ENCODE data around the gene PHC1.
"Not testable (repeated sequence)": the region's sequence is repeated elsewhere in the genome, so short reads cannot be mapped to it uniquely, and the experiment has no call there.

Gene PHC1

DNA sequence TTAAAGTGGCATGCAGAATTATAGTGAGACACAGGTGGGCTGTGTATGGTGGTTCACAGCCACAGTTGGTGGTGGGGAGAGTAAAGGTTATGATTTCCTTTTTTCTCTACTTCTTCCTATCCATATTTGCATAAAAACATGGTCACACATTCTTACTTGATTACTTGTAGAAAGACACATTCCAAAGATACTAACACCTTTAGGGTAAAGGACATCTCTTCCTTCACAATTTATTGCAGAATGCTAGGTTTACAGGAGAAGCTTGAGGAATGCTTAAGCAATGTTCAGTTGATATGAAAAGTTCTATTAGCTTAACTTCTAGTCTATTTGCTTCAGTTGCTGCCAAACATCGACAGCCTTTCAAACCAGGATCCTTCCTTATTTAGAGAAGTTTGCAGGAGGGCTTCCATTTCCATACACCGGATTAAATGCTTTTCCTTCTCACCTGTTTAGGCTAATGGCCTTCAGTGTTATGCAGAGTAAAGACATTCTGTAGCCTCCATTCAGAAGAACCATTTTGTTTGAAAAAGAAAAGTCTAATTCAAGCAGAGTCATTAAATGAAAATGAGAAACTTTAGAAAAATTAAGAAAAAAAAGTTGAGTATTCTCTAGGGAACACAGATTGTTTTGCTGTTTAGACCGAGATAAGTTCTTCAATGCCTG, 2.6 kb upstream of the PHC1 start:
- no peak for DNase-seq

- DNase-seq = no peak
Measured at GRCh38 chr12:8912914-8913313, 1.4 kb upstream of the PHC1 start.

DNA sequence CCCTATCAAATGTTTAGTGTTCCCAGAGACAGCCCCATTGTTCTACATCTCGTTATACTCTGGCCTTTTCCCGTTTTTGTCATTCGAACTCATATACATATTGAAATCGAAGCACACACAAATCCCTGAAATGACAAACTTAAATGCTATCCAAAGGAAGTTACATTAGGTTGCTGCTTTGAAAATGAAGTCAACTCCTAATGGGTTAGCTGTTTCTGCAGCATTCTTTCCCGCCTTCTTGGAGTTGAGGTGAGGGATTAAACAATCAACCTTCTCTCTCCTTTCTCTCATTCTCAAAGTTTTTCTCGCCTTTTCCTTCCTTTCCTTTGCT, 642 bp upstream of the PHC1 start:
- peak; percentile 6 for DNase-seq

GRCh38 chr12:8914716-8915526, 612 bp downstream of the PHC1 start:
- DNase-seq = peak; percentile 12

DNA sequence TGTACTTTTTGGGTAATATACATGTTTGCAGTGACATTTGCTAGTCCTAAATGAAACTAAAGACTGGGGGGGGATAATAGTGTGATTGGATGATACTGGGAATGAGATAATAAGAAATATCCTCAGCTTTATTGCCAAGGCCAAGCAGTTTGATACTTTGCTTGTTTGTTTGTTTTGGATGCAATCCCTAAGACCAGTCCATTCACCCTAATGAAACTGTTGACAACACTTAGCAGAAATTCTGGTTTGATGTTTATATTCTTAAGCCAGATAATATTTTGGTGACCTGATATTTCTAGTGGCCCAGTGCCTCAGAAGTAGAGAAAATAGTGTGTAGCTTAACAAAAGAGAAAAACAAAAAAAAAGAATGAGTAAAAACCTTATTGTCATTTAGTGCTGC, 1.8 kb downstream of the PHC1 start:
- DNase-seq = no peak

DNA sequence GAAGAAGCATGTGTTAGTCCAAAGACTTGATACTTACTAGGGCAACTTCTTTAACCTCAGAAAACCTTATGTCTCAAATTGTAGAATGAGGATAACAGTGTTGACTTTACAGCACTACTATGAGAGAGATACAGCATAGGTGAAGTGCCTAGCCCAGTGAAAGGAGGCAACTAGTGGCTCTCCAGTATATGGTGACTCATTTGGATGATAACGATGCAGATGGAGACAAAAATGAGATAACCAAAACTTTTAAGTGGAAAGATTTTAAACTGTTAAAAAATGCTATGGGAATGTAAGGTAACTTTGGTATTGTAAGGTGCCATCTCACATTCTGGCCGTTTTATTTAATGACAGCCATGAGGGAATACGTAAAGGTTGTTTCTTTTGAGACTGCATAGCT, 2.7 kb downstream of the PHC1 start:
- no peak for DNase-seq

DNA sequence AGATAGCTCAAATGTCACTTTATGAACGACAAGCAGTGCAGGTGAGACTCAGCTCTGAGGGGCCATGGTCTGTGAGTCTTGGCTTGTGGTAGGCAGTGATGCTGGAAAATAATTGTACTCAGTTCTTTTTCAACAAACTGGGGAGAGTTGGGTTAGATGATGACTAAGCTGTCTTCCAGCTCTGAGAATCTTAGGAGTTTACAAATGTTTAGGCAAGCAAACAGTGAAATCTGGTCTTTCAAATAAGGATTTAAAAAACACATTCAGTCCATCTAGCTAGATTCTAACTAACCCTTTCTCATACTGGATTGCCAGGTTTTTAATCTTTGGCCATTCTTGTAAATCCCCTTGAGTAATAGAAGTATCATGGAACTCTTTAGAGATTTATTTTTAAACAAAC, 3.4 kb downstream of the PHC1 start:
- no peak for DNase-seq

DNA sequence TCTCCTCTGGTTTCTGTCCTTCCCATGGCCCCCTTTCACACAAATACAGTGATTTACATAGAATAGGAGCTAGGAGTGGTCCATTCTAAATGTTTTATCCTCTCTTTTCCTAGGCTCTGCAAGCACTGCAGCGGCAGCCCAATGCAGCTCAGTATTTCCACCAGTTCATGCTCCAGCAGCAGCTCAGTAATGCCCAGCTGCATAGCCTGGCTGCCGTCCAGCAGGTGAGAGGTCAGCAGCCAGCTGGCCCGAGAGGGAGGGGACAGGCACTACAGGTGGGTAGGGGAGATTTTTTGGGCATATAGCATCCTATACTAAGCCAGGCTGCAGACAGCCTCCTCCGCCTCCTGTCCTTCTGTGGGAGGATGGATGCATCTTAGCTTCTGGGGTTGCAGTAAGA, 5.3 kb downstream of the PHC1 start:
- not testable (repeated sequence) for DNase-seq

DNA sequence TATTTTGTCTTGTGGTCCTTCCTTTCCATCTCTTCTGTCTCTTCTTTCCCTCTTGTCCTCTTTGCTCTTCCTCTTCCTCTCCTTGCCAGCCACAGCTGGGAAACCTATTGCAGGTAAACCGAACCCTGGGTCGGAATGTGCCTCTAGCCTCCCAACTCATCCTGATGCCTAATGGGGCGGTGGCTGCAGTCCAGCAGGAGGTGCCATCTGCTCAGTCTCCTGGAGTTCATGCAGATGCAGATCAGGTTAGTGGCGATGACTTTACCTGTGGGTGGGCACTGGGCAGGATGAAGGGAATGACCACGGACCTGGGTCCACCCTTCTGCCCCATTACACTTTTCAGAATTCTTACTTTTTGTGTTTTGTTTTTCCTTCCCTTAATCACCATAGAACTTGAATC, 8.2 kb downstream of the PHC1 start:
- DNase-seq = no peak

DNA sequence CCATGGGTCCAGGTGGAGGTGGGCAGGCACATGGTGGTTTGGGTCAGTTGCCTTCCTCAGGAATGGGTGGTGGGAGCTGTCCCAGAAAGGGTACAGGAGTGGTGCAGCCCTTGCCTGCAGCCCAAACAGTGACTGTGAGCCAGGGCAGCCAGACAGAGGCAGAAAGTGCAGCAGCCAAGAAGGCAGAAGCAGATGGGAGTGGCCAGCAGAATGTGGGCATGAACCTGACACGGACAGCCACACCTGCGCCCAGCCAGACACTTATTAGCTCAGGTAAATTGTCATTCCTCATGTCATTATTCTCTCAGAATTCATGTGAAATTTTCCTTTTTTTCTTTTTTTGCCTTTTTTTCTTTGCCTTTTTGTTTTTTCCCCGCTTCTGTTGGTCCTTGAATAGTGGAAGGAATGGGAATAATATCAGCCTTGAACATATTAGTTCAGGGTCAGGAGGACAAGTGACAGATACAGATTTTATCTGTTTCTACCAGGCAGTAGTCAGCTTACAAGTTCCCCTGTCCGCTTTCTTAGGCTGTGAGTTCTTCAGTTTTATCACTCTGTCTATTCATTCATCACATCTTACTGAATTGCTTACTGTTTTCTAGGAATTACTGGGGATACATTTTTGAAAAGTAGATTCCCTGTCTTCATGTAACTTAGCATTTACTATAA, 16.5 kb downstream of the PHC1 start:
- not testable (repeated sequence) for DNase-seq

DNA sequence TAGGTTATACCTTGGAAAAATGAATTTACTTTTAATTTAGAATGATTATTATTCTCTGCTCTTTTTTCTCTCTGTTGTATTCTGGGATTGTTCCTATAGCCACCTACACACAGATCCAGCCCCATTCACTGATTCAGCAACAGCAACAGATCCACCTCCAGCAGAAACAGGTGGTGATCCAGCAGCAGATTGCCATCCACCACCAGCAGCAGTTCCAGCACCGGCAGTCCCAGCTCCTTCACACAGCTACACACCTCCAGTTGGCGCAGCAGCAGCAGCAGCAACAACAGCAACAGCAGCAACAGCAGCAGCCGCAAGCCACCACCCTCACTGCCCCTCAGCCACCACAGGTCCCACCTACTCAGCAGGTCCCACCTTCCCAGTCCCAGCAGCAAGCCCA, 18.2 kb downstream of the PHC1 start:
- DNase-seq = not testable (repeated sequence)

- DNase-seq = not testable (repeated sequence)
Measured at GRCh38 chr12:8934080-8934479, 19.8 kb downstream of the PHC1 start.

GRCh38 chr12:8936735-8937134, 22.4 kb downstream of the PHC1 start:
- DNase-seq = no peak

GRCh38 chr12:8937842-8938442, 23.6 kb downstream of the PHC1 start:
- DNase-seq = not testable (repeated sequence)

- DNase-seq = no peak
Measured at GRCh38 chr12:8941691-8942478, 27.6 kb downstream of the PHC1 start.

DNA sequence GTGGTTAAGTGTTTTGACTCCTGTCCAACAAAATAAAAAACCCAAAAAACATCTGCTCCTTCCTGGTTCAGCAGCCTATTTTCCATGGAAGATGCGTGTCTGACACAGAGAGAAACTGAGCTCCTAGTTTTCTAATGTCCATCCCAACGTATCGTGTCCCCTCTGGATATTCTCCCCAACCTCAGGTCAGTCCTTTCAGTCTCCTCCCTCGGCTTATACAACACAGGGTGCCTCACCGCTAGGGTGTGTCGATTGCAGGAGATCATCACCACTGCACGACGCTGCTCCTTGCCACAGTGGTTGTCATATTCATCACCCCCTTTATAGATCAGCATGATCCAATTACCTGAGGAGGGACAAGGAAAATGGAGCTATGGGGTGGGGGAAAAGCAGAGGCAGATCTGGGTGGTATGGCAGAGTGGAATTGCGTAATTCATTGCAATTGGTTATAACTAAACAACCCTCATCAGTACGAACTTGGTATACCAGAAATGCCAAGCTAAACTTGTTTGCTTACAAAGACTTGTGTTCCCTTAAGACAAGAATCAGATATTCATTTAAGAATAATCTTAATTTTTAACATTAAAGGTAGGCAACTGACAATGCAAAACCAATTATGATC, 29.4 kb downstream of the PHC1 start:
- DNase-seq = no peak

GRCh38 chr12:8946733-8947132, 32.4 kb downstream of the PHC1 start:
- DNase-seq = no peak

- DNase-seq = no peak
Measured at GRCh38 chr12:8947737-8948136, 33.4 kb downstream of the PHC1 start.

GRCh38 chr12:8948701-8949341, 34.5 kb downstream of the PHC1 start:
- DNase-seq = peak; percentile 5

DNA sequence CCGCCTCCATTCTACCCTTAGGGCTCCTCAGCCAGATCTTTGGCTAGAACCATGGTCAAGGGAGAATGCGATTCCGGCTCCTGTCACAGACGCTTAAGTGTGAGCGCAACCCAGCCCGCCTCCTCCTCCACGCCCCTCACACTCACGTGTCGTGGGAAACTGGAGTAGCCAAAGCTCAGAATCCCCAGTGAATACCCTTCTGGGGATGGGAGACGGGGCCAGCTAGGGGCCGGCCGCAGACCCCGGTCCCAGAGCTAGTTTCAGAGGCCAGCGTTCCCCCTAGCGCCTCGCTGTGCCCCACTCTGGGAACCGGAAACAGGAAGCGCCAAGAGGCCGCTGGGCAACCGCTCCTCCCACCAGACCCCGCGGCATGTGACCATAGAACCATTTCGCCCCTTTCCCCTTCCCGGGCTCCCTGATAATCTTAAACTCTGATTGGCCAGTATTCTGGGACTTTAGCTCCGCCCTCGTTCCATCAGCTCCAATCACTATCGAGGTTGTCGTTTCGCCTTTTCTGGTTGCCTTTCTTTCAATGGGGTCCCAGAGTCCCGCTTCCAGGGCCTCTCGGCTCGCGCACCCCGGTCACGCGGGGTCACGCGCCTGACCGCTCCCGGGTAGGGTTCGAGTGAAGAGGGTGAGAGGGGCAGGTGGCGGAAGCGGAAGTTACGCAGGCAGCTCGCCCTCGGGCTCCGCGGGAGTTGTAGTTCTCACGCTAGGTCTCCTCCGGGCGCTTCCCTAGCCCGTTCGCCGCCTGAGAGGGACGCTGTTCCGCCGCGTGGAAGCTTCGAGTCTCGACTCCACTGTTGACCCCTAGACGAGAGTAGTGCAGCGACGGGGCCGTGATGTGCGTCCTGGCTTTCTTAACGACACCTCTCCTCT, 35.3 kb downstream of the PHC1 start, which contains the start of gene M6PR:
TSS of gene M6PR (minus strand) at position 304 of the 879 bp plus-strand sequence. CDS start 3,241 bp downstream, outside the sequence.
- peak; percentile 95 for DNase-seq

DNA sequence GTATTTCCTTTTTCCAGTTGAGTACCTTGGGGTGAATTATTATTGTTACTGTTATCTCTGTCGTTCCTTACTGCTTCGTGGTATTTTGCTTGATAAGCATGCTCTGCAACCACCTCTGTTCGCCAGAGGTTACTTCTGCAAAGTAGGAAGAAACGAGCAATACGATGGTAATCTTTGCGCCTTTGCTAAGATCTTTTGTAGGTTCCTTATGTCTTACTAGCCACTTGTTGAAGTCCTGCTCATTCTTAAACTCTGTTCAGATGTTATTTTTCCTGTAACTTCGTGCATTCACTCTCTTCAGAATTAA, 35.9 kb downstream of the PHC1 start:
- DNase-seq = no peak

Measured in fibroblast of skin of scalp (primary cell).